HG03064 (cell line): ENCODE data around the gene CT45A10.
"Not testable (repeated sequence)": the region's sequence is repeated elsewhere in the genome, so short reads cannot be mapped to it uniquely, and the experiment has no call there.

Experiments used
- ATAC-seq: cut with Tn5 transposase; IDR thresholded peaks from one replicate; pipeline ENCODE4 v1.9.1; 2021; ENCODE audit warnings: low read depth; ENCODE audit not compliant: unreplicated experiment

CT45A10 gene, protein sequence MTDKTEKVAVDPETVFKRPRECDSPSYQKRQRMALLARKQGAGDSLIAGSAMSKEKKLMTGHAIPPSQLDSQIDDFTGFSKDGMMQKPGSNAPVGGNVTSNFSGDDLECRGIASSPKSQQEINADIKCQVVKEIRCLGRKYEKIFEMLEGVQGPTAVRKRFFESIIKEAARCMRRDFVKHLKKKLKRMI

DNA sequence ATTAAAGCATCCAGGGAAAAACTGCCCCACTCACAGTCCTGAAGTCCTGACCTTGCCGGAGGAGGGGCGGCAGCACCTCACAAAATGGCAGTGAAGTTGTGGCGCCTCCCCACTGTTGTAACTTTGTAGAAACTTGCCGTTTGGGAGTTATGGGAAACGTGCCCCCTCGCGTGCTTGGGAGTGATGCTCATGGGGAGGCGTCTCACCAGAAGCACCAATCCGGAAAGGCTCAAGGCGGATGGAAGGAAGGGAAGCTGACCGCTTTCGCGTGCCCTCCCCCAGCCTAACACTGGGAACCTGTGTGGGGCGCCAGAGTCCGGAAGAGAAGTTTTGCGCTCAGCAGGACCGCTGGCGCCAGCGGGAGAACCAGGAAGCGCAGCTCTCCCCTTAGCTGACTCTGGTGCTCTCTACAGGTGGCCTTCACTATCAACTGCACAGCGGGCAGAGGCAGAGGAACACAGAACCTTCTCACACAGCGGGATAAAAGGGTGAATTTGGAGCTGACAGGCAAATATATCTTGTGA is at the start of gene CT45A10, which contains the start of gene SAGE1:
CT45A10 (minus strand) TSS at position 151 of the 524 bp plus-strand sequence. CDS start 8,100 bp downstream, outside the sequence.
SAGE1 (plus strand) TSS at position 423 of the 524 bp plus-strand sequence. CDS start 2,527 bp downstream, outside the sequence.
- no peak for ATAC-seq

- no peak for ATAC-seq
Observed at GRCh38 chrX:135931644-135932487, 38.6 kb upstream of the CT45A10 start.

- ATAC-seq = no peak
Observed at GRCh38 chrX:135927897-135928296, 34.7 kb upstream of the CT45A10 start.

- no peak for ATAC-seq
Observed at GRCh38 chrX:135923353-135923752, 30.1 kb upstream of the CT45A10 start.

GRCh38 chrX:135920516-135920915 is 27.3 kb upstream of the CT45A10 start:
- not testable (repeated sequence) for ATAC-seq

DNA sequence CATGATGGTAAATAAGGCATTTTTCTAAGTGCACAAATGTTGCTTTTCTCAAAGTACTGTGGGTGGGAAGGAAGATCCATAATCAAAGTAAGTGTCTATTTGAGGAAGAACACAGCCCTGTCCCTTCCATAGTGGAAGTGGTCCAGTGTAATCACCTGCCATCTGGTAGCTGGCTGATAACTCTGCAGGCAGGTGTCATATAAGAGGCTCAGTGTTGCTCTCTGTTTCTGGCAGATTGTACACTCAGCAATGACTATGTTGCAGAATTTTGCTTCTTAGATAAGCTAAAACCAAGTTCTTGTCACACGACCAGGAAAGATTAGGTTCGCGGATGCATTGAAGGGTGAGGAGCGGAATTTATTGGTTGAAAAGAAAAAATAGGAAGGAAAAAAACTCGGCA is 21.2 kb upstream of the CT45A10 start:
- ATAC-seq = no peak

DNA sequence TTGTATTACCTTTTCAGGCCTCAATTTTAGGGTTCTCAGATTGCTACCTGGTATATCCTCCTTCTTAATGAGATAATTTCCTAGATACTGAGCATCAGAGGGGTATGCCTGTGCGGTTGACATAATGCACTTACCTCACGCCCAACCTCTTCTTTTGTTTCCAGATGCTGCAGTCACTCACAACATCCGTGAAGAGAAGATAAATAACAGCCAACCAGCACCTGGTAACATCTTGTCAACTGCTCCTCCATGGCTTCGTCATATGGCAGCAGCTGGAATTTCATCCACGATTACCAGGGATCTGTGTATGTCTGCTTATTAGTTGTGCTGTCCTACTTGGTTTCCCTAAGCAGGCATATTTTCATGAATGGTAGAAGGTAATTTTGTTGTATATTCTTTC is 17.0 kb upstream of the CT45A10 start:
- ATAC-seq = no peak

DNA sequence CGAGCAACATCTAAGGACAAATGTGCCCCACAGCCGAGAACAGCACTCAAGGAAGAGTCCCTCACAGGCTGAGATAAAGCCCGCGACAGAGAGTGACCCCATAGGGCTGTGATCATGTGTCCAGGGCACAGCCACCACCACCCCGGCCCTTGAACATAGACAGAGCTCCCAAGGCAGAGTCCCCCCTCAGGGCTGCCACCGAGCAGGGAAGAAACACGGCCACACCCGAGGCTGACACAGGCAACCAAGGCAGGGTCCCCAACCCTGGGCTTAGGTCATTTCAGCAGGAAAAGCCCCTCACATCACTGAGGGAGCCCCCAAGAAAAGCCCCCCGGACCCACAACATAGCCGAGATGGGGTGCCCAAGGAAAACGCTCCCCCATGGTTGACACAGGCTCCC is 463 bp downstream of the CT45A10 start:
- ATAC-seq = no peak

DNA sequence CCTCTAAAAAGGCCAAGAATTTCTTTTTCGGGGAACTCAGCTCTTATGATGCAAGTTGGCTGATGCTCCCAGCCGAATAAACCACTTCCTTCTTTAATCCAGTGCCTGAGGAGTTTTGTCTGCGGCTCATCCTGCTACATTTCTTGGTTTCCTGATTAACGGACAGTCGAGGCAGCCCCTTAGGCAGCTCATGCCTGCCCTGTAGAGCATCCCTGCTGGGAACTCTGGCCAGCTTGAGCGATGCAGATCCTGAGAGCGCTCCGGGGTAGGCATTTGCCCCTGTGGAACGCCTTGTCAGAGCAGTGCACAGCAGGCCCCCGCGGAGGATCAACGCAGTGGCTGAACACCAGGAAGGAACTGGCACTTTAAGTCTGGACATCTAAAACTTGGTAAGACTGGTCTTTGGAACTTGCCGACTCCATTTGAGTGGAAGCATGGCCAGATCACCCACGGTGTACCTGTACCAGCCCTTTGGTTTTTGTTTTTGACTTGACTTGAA is 3.1 kb downstream of the CT45A10 start:
- no peak for ATAC-seq

- ATAC-seq = not testable (repeated sequence)
Observed at GRCh38 chrX:135888976-135889375, 4.3 kb downstream of the CT45A10 start.

DNA sequence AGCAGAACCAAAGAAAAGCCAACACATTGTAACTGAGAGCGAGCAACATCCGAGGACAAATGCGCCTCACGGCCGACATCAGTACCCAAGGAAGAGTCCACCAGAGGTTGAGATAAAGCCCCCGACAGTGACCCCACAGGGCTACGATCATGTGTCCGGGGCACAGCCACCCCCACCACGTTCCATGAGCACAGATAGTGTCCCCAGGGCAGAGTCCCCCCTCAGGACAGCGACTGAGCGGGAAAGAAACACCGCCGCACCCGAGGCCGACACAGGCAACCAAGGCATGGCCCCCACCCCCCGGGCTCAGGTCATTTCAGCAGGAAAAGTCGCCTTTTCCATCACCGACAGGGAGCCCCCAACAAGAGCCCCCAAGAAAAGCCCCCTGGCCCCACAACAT is 5.0 kb downstream of the CT45A10 start:
- ATAC-seq = not testable (repeated sequence)

- not testable (repeated sequence) for ATAC-seq
Observed at GRCh38 chrX:135882741-135883140, 10.5 kb downstream of the CT45A10 start.

- ATAC-seq = not testable (repeated sequence)
Observed at GRCh38 chrX:135871712-135872111, 21.5 kb downstream of the CT45A10 start, which contains the start of gene CT45A9. CT45A9 (minus strand) TSS chrX:135871812; CDS start chrX:135868061, 3,751 bp downstream.

DNA sequence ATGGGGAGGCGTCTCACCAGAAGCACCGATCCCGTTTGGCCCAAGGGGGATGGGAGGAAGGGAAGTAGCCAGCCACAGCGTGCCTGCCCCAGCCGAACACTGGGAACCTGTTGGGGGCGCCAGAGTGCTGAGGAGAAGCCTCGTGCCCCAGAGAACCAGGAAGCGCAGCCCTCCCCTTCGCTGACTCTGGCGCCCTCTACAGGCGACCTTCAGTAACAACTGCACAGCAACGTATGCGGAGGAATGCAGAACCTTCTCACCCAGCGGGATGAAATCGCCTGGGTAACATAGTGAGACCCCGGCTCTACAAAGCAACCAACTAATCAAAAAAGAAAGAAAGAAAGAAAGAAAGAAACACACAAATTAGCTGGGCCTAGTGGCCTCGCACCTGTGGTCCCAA is 38.8 kb downstream of the CT45A10 start, which contains the start of gene CT45A8:
CT45A8 (minus strand) TSS at position 101 of the 400 bp plus-strand sequence. CDS start 3,755 bp downstream, outside the sequence.
- not testable (repeated sequence) for ATAC-seq

- not testable (repeated sequence) for ATAC-seq
Observed at GRCh38 chrX:135837180-135837579, 56.1 kb downstream of the CT45A10 start, which contains the start of gene CT45A7. CT45A7 (minus strand) TSS chrX:135837280; CDS start chrX:135833533, 3,747 bp downstream.
